ENCODE data around the gene KNSTRN. TPM values are rescaled to one million over a fixed set of nuclear protein-coding genes. Genes with fewer than 3 reads are reported as not detected.
A peak's percentile ranks its signal among the peaks of the same experiment; 100 is the strongest.

The KNSTRN gene
- total RNA-seq, 1 donor from 2014 or later: 152 TPM

DNA sequence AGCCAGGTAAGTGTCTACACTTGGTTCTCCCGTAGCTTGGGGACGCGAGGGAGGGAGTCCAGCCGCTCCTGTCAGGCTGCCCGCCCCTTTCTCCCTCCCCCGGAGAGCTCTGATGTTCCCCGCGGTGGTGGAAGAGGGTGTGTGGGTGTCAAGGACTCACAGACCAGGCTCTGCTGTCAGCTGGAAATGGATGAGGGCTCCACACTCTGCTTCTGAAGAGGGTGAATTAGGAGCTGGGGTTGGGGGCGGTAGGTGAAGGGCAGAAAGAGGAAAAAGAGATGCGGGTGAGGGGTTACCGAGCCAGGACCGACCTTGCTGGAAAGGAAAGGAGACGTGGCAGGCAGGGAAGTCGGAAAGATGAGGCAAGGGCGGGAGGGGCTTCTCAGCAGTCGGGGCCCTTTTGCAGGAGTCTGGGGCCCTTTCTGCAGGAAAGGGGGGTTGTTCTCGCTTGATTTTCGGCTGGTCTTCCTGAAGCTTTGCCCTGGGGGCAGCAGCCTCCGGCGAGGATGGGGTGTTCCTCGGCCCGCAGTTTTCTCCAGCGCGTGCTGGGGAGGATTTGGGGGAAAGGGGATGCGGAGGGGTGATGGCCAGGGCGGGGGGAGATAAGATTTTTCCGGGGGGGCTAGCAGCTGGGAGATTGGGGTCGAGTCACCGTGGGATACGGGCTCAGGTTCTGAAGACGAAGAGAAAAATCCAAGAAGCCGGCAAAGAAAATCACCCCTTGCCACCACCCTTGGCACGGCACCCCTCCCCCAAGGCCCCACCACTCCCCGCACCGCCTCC is 57.6 kb downstream of the KNSTRN start:
- peaks cover 57% of the 10 kb centered on the region for H3K27me3 Mint-ChIP-seq (ENCODE audit: insufficient read depth, low read depth)

DNA sequence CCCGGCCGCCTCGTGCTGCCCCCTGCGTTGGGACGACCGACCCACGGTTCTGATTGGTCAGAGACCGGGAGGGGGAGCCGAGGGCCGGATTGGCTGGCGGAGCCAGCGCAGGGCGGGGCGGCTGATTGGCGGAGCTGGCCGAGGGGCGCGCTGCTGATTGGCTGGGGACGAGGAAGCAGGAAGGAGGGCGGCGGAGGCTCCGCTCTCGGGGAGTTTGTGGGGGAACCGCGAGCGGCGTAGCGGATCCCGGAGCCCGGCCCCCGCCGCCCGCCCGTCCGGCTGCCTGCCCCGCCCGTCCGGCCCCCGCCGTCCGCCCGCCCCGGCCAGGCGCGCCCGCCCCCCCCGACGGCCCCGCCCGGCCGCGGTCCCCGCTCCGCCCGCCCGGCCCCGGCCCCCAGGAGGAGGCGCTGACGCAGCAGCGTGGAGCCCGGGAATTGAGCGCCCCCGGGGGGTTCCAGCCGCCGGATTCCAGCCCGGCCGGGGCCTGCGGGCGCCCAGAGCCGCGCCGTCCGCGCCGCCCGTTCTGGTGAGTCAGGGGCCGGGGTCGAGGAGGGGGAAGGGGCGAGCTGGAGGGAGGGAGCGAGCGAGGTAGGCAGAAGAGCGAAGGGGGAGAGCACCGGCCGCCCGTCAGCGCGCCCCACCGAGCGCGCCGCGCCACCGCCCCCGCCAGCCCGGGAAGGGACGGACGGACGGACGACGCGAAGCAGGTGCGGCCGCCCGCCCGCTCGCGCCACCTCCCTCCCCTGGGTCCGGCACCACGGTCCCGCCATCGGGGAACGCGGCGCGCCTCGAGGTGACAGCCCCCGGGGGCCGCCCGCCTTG is 58.4 kb downstream of the KNSTRN start, which contains the start of gene BAHD1:
BAHD1 (plus strand) TSS at position 211 of the 822 bp plus-strand sequence. CDS start 17,512 bp downstream, outside the sequence.
- Histone ChIP-seq H3K79me2 (ENCODE audit: low read depth) (peaks cover 48% of the 10 kb centered on the region), H2AFZ (replicated peaks) (peak within 1 kb of the TSS; percentile 30), H3K9me3 (ENCODE audit: low read depth) (no peaks in the 10 kb centered on the region), H3K36me3 (no peaks in the 10 kb centered on the region), H3K4me3 (peak within 1 kb of the TSS; percentile 96), H3K9ac (peak within 1 kb of the TSS; percentile 62), H3K27ac (no peak within 1 kb of the TSS), H3K27me3 (peaks cover 39% of the 10 kb centered on the region), H3K4me1 (peaks cover 49% of the 10 kb centered on the region), H4K20me1 (ENCODE audit: low read depth) (peaks cover 44% of the 10 kb centered on the region), H3K4me2 (peak within 1 kb of the TSS; percentile 93), H3F3A (ENCODE audit: low read depth) (peaks cover 31% of the 10 kb centered on the region)
- peak; percentile 97 for DNase-seq (ENCODE audit: low spot score)
- H3K4me1 Mint-ChIP-seq: peaks cover 64% of the 10 kb centered on the region
- TF ChIP-seq EZH2 (IDR thresholded peaks at IDR 0.05) (no peak), EZH2phosphoT487 (IDR thresholded peaks at IDR 0.05) (no peak)
- TF ChIP-seq, protein P1, sequence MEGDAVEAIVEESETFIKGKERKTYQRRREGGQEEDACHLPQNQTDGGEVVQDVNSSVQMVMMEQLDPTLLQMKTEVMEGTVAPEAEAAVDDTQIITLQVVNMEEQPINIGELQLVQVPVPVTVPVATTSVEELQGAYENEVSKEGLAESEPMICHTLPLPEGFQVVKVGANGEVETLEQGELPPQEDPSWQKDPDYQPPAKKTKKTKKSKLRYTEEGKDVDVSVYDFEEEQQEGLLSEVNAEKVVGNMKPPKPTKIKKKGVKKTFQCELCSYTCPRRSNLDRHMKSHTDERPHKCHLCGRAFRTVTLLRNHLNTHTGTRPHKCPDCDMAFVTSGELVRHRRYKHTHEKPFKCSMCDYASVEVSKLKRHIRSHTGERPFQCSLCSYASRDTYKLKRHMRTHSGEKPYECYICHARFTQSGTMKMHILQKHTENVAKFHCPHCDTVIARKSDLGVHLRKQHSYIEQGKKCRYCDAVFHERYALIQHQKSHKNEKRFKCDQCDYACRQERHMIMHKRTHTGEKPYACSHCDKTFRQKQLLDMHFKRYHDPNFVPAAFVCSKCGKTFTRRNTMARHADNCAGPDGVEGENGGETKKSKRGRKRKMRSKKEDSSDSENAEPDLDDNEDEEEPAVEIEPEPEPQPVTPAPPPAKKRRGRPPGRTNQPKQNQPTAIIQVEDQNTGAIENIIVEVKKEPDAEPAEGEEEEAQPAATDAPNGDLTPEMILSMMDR (IDR thresholded peaks at IDR 0.05): peak; percentile 25
- H3K27me3 Mint-ChIP-seq (ENCODE audit: insufficient read depth, low read depth): peaks cover 50% of the 10 kb centered on the region
- H3K4me3 Mint-ChIP-seq: peak within 1 kb of the TSS; percentile 94
- H3K27ac Mint-ChIP-seq: peak within 1 kb of the TSS; percentile 39
- no peaks in the 10 kb centered on the region for H3K36me3 Mint-ChIP-seq
- no peaks in the 10 kb centered on the region for H3K9me3 Mint-ChIP-seq

More for the DNA sequence above, 57.6 kb downstream of the KNSTRN start:
- Mint-ChIP-seq H3K4me3 (peak overlapping the region; percentile 88), H3K4me1 (peaks cover 60% of the 10 kb centered on the region), H3K27ac (peak overlapping the region; percentile 39), H3K9me3 (no peaks in the 10 kb centered on the region), H3K36me3 (no peaks in the 10 kb centered on the region)
- Histone ChIP-seq H3K9ac (no peak overlapping the region), H3K4me1 (peaks cover 52% of the 10 kb centered on the region), H3F3A (ENCODE audit: low read depth) (peaks cover 31% of the 10 kb centered on the region), H3K4me2 (peak overlapping the region; percentile 93), H4K20me1 (ENCODE audit: low read depth) (peaks cover 36% of the 10 kb centered on the region), H3K27ac (no peak overlapping the region), H3K36me3 (no peaks in the 10 kb centered on the region), H3K27me3 (peaks cover 47% of the 10 kb centered on the region), H3K79me2 (ENCODE audit: low read depth) (peaks cover 40% of the 10 kb centered on the region), H2AFZ (replicated peaks) (peak overlapping the region; percentile 30), H3K9me3 (ENCODE audit: low read depth) (no peaks in the 10 kb centered on the region), H3K4me3 (peak overlapping the region; percentile 96)
- peak; percentile 59 for DNase-seq (ENCODE audit: low spot score)
- TF ChIP-seq EZH2phosphoT487 (IDR thresholded peaks at IDR 0.05) (no peak), EZH2 (IDR thresholded peaks at IDR 0.05) (no peak)
- TF ChIP-seq, protein P1 (IDR thresholded peaks at IDR 0.05): no peak

DNA sequence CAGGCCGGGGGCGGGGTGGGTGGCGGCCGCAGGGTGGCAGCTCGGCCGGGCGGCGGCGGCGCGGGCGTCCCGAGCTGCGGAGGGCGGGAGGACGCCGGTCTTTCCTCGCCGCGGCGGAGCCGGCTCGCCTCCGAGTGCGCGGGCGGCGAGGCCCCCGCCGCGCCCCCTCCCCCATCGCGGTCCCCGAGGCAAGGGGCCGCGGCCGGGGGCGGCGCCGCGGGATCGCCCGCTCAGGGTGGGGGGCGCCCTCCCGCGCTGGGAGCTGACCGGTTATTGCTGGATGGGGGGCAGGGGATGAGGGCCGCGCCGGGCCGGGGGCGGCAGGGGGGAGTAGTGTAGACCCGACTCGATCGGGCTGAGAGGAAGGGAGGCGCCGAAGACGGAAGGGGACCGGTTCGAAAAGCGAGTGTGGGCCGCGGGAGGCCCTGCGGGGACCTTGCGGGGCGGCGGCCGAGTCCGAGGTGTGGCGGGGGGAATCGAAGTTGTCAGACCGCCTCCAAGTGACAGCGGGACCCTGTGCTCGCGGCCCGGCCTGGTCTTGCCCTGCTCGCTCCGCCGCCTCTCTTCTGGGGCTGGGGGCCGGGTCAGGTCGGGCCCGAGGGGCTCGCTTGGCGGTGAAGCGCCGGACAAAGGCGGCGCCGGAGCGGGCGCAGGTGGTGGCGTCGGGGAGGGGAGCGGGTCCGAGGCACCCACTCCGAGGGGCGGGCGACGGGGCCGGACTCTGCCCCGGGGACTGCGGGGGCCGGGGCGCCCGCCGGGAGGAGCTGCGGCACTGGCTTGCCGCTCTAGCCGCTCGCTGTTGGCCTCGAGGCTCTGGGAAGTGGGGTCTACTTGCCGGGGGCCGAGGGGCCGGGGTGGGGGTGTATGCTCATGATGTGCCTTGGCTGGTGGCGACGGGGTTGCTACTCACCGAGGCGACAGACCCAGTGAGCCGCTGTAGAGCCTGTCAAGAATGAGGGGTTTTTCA is 59.3 kb downstream of the KNSTRN start:
- Histone ChIP-seq H3F3A (ENCODE audit: low read depth) (peaks cover 31% of the 10 kb centered on the region), H3K4me3 (peak overlapping the region; percentile 96), H3K27me3 (peaks cover 30% of the 10 kb centered on the region), H3K79me2 (ENCODE audit: low read depth) (peaks cover 57% of the 10 kb centered on the region), H3K9me3 (ENCODE audit: low read depth) (no peaks in the 10 kb centered on the region), H3K4me2 (peak overlapping the region; percentile 82), H4K20me1 (ENCODE audit: low read depth) (peaks cover 53% of the 10 kb centered on the region), H2AFZ (replicated peaks) (no peak overlapping the region), H3K27ac (no peak overlapping the region), H3K9ac (peak overlapping the region; percentile 62), H3K4me1 (peaks cover 44% of the 10 kb centered on the region), H3K36me3 (no peaks in the 10 kb centered on the region)
- H3K4me1 Mint-ChIP-seq: peaks cover 62% of the 10 kb centered on the region
- DNase-seq (ENCODE audit: low spot score): peak; percentile 69
- peak; percentile 17 for TF ChIP-seq EZH2 (IDR thresholded peaks at IDR 0.05)
- TF ChIP-seq EZH2phosphoT487 (IDR thresholded peaks at IDR 0.05): no peak
- TF ChIP-seq, protein P1 (IDR thresholded peaks at IDR 0.05): peak; percentile 5
- H3K9me3 Mint-ChIP-seq: no peaks in the 10 kb centered on the region
- peaks cover 44% of the 10 kb centered on the region for H3K27me3 Mint-ChIP-seq (ENCODE audit: insufficient read depth, low read depth)
- peak overlapping the region; percentile 43 for H3K27ac Mint-ChIP-seq
- no peaks in the 10 kb centered on the region for H3K36me3 Mint-ChIP-seq
- H3K4me3 Mint-ChIP-seq: peak overlapping the region; percentile 94
